GM18519 (cell line): ENCODE data around the gene TULP1.

Source experiments
- ATAC-seq: cut with Tn5 transposase; IDR thresholded peaks from one replicate; pipeline ENCODE4 v1.9.1; 2021; ENCODE audit warnings: mild to moderate bottlenecking, moderate library complexity; ENCODE audit not compliant: unreplicated experiment, low FRiP score

TULP1 gene

GRCh38 chr6:35468980-35469750 is 43.5 kb downstream of the TULP1 start:
- ATAC-seq, result no peak

DNA sequence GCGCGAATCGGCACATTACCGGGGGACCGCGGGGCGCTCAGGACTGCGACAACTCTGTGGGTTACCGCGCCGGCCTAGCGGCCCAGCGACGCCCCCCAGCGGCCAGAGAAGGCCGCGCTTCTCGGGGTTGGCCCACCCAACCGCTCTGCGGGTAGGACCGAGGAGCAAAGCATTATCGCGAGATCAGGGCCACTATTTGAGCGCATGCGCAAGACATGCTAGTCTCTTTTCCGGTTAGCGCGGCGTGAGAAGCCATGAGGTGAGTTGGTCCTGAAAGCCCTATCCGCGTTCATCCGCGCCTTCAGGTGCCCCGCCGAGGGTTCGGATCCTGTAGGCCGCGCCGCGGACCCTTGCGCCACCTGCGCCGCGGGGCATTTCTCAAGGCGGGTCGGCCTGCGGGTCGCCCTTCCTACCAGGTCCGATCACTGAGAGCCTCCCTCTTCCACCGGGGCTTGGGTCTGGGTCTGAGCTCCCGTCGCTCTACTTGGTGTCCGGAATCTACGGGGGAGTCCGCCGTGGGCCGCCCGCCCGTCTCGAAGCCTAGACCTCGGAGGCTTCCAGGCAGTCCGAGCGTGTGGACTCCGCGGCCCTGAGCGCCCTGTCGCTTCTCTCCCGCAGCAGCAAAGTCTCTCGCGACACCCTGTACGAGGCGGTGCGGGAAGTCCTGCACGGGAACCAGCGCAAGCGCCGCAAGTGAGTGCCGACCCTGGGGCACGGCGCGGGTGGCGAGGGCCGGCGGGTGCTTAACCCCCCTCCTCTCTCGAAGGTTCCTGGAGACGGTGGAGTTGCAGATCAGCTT is 44.3 kb downstream of the TULP1 start, which contains the start of gene RPL10A:
Gene RPL10A (plus strand): TSS at position 221 of the 799 bp plus-strand sequence. CDS start 34 bp downstream, at position 255.
- peak; percentile 60 for ATAC-seq

- ATAC-seq, result no peak
These were observed 47.0 kb downstream of the TULP1 start for GRCh38 chr6:35465646-35466045.

GRCh38 chr6:35463292-35463691 is 49.4 kb downstream of the TULP1 start:
- no peak for ATAC-seq

- no peak for ATAC-seq
These were observed 51.4 kb downstream of the TULP1 start for GRCh38 chr6:35461270-35461669.

DNA sequence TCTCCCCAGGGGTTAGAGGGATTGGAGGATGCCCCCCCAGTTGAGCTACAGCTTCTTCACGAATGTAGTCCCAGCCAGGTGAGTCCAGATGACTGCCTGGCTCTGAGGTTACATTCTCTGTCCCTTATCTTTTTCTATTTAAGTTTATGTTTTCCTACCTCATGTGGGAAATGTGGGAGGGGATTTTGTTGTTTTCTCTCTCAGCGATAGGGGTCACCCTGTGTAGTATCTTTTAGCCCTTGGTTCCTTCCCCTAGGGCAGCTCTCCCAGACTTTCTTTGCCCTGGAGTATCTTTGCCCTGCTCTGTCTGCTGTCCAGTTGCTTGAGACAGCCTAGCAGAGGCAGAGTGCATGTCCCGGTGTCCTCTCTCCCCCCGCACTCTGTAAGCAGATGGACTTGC is 54.8 kb downstream of the TULP1 start:
- no peak for ATAC-seq

DNA sequence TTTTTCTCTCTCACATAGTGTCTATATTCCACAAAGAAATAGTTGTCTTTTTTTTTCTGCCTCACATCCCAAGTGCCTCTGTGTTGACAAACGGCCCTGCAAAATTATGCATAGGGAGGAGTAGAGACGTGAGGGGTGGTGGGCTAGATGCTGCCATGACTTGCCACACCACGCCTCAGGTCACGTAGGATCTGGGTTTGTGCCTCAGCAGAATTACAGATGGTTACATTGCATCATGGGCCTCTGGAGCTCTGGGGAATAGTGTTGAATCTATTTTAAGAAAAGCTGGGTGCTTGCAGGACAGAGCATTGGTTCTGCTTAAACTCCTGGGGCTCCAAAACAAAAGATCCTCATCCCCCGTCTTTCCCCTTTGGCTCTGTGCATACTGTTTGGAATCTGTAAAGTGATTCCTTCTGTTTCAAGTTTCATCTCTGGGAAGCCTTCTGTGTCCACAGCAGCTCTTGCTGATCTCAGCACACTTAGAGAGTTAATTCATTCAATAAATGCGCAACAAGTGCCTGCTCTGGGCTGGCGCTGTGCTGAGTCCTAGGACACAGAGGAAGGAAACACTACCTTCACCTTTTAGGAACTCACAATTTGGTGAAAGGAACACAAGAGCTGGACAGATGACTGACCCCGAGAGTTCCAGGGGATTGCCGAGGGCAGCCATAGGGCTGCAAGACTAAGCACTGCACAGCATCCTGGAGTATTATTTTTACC is 58.1 kb downstream of the TULP1 start:
- no peak for ATAC-seq

- no peak for ATAC-seq
These were observed 59.5 kb downstream of the TULP1 start for GRCh38 chr6:35453236-35453635.

DNA sequence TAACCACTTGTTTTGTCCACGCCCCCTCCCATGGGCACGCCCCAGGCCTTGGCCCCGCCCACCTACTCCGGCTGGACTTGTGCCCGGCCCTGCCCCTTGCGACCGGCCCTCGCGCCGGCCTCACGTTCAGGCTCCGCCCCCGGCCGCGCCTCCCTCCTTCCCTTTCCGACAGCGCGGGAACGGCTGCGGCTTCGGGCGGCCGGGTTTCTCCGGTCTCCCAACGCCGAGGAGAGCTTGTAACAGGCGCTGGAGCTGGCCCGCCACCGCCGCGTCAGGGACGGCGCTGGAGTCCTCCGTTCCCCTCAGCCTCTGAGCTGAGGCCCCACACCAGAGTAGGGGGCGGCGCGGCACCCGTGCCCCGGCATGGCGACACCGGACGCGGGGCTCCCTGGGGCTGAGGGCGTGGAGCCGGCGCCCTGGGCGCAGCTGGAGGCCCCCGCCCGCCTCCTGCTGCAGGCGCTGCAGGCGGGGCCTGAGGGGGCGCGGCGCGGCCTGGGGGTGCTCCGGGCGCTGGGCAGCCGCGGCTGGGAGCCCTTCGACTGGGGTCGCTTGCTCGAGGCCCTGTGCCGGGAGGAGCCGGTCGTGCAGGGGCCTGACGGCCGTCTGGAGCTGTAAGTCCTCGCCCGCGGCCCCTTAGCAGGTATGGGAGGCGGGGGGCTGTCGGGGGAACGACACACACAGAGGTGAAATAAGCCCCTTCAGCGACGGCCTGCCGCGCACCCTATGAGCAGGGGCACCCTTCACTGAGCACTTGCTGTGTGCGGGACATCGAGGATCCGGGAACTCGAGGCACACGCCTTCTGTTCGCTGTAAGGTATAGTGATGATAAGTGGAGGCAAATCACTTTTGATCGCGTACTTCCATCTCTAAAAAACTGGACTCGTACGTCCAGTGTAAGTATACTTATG is 60.3 kb downstream of the TULP1 start, which contains the start of gene FANCE:
Gene FANCE (plus strand): TSS at position 156 of the 908 bp plus-strand sequence. CDS start 208 bp downstream, at position 364.
- peak; percentile 71 for ATAC-seq

DNA sequence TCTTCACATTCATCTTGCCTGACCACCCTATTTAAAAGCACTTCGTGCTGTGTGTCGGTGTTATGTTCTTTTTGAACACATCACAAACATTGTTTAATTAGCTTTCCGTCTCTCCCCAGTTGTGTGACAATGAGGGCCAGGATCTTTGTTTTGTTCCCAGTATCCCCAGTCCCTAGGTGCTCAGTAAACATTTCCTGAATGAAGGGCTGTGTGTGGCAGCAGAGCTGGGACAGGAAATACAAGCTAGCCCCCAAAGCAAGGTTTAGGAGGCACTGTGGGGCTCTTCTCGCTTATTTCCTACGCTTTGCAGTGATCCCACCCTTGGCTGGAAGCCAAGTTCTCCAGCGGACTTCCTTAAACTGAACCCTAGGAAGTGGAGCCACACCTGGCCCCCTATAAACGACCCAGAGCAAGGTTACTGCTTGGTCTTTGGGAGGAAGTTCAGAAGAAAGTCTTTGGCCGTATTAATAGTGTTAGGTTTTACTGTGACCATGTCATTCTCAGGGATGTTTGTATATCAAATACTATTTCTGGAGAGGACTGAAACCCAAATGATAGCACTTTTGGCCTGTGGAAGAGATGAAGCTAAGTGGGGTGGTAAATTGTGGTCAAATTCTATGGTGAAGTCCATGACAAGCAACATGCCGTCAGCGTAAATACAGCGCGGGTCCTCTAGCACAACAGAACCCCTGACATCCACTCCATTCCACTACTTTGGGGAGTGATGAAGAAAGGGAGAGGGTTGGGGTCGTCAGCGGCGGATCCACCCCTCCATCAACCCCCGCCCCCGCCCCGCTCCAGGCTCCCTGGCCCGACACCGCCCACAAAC is 61.1 kb downstream of the TULP1 start:
- no peak for ATAC-seq

DNA sequence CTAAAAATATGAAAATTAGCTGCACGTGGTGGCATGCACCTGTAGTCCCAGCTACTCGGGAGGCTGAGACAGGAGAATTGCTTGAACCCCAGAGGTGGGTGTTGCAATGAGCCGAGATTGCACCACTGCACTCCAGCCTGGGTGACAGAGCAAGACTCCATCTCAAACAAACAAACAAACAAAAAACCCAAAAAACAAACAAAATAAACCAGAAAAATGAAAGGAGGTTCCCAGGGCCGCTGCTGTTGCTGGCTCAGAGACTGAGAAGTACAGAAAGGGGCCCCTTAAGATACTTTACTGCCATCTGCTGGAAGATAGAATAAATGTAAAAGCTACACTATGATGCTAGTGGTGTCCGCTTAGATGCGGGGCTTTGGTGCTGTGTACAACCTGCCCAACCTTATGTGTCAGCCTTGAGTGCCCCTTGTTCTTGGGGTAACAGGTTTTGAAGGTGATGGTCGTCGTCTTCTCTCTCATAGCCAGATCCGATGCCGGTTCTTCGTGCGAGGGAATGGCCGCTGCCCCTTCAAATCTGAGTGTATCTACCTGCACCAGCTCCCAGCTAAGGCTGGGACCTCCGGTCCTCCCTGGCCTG is 63.3 kb downstream of the TULP1 start:
- ATAC-seq, result no peak

DNA sequence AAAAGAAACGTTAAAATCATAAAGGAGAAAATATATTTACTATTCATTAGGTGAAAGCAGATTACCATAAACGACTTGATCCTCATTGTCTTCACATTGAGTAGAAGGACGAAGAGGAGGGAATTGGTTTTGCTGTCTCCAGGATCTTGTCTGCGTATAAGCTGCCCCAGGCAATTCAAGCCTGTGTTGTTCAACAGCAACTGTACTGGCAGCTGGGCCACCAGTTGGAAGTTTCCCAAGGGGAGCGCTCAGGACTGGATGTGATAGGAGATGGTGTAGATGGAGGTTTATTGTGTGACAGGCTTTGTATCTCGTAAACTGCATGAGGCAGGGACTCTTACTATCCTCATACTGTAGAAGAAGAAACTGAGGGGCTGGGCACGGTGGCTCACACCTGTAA is 64.5 kb downstream of the TULP1 start:
- ATAC-seq, result no peak
